GM18505 (cell line): ENCODE data around the gene SPATS2.
"Not testable (repeated sequence)": the region's sequence is repeated elsewhere in the genome, so short reads cannot be mapped to it uniquely, and the experiment has no call there.

Experiments
- ATAC-seq: cut with Tn5 transposase; IDR thresholded peaks from one replicate; pipeline ENCODE4 v1.9.1; 2021; ENCODE audit not compliant: unreplicated experiment
- POLR2A ChIP-seq: IDR thresholded peaks from 4 replicates; pipeline ENCODE4 v1.6.1; 2011; ENCODE audit warnings: borderline replicate concordance; ENCODE audit not compliant: insufficient read depth, insufficient read length; ENCODE audit errors: extremely low read depth

SPATS2 gene

DNA sequence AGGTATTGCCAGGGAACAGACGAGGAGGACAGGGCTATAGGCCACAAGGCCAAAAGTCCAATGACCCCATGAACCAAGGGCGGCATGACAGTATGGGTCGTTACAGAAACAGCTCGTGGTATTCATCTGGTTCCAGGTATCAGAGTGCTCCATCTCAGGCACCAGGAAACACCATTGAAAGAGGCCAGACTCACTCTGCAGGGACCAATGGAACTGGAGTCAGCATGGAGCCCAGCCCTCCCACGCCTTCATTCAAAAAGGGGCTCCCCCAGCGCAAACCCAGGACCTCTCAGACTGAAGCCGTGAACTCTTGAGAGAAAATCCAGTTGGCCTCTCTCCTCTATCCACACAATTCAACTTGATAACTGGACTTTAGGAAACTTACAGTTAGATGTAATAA, 158.7 kb downstream of the SPATS2 start:
- no peak for TF ChIP-seq POLR2A
- ATAC-seq: no peak

DNA sequence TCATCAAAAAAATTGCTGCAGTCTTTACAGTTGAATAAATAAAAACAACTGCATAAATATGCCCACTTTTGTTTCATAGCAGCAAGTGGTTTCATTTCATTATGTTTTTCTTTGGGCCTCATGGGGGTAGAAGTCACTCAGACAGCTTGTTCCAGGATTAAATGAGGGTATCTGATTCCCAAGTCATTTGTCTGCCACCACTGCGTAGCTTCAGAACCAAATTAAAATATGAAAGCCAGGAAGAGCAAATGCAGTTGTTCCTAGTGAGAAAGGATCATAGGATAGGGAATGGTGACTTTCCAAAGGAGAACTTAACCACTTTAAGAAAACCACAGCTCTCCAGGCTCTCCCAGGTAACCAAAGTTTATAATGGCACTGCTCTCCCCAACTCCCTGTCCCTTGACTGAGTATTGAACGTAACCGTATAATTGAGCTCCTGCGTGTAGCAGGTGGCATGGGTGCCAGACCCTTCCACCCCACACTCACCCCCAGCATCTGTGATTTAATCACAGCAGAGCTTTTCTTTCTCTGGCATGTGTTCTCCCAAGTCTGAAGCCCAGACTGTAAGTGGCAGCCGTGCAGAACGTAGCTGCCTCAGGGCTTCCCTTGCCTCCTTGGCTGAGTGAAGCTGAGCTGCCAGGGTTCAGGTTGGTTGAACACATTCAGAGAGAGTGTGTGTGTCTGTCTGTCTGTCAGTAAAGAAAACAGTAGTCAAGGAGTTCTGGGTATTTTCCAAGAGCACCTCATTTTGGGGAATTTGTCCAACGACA, 160.3 kb downstream of the SPATS2 start:
- no peak for TF ChIP-seq POLR2A
- no peak for ATAC-seq

DNA sequence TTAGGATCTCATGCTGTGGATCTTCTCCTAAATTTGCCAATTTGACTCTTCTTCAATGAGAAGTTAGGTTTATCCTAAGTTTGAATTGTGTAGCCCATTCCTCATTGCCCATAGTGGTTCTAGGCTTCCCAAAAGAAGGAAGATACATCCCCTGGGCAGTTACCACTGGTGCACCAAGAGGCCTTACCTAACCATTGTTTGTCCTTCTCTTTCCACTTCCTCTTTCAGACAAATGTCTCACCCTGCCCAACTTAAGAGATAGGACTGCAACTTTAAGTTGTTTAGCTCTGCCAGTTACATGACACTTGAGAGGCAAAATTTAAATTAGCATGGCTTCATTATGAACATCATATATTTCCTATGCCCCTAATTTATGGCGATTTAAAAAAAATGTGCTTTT, 162.2 kb downstream of the SPATS2 start:
- ATAC-seq: no peak
- TF ChIP-seq POLR2A: no peak

DNA sequence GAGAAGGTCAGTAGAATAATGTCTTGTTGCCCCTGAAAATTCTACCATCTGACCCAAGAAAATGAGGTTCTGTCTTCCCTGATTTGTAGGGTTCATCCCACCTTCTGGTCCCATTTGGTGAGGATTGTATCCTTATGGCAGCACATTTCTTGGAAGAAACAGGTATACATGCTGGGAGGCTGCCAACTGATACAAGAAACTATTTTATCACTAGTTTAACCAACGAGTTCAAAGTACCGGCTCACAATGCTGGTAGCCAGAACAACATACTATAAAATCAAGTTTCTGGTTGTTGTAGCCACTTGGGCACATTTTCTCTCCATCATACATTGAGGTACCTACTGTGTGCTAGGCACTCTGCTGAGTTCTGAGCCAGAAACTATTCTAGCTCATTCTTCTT, 164.5 kb downstream of the SPATS2 start:
- no peak for TF ChIP-seq POLR2A
- ATAC-seq: no peak

DNA sequence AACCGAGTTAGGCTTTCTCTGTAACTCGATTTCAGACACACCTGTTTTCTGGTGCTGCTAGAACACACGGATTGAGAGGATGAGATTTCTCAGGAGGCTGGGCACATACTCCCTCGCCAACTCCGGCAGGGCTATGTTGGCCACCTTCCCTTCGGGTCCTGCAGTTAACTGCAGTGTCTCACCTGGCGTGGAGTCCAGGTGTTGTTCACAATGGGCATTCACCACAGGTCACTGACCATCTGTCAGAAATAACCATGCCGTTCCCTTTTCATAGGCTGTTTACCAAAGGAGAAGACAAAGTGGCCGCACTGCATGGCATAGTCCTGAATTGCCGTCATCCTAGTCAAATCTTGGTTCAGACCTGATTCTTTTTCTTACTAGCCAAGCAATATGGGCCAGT, 166.1 kb downstream of the SPATS2 start:
- TF ChIP-seq POLR2A: no peak
- no peak for ATAC-seq

DNA sequence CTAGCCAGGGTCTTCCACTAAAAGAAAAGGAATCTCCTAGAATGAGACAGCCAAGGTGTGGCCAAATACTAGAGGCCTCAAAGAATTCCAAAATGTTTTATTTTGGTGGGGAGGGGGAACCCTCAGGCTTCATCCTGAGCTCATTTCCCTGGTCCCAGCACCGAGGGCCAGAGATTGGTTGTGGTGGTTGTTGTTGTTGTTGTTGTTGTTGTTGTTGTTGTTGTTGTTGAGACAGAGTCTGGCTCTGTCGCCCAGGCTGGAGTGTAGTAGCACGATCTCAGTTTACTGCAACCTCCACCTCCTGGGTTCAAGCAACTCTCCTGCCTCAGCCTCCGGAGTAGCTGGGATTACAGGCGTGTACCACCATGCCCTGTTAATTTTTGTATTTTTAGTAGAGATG, 166.9 kb downstream of the SPATS2 start:
- ATAC-seq: not testable (repeated sequence)

DNA sequence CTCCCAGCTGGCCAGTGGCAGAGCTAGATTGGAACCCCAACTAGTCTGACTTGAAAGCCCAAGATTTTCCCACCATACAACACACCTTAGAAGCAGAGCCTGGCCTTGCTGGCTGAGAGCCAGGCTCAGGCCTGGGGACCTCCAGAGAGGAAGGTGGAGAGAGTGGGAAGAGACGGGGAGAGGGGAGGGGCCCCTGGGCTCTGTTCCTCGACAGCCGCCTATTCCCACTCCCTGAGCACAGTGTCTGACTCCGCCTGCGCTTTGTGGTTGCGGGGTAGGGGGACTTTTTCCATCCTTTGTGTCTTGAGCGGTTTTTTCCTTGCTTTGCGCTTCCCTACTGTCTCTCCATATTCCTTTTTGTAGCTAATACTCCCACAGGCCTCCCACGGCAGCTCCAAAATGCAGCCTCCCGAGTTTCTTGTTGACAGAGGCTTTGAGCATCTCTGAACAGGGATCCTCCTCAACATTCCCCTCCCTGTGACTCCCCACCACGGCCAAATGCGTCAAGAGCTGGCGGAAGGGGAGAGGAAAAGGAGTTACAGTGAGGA, 167.5 kb downstream of the SPATS2 start:
- no peak for TF ChIP-seq POLR2A
- ATAC-seq: no peak

DNA sequence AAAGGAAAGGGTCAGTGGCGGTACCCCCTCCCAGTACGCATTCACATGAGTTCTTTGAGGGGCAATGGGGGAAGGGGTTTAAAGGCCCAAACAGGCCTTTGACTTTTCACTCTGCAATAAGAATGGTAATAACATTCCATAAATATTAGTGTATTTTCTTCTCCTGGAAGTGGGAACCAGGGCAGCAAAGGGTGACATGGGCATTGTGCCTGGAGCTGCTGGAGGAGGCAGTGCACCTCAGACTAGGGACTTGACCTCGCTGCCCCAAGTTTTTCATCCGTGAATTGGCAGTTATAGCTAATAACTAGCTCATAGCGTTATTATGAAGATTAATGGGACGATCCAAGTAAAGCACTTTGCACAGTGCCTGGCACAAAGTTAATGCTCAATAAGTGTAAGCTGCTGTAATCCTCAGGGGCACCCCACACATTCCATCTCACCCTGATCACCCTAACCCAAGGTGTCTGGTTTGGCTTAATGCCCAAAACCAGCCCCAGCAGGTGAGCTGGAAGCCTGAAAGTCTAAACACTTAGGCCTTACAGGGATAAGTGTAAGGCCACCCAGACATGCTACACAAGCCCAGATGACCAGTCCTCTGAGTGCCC, 168.8 kb downstream of the SPATS2 start:
- no peak for ATAC-seq
- TF ChIP-seq POLR2A: no peak

DNA sequence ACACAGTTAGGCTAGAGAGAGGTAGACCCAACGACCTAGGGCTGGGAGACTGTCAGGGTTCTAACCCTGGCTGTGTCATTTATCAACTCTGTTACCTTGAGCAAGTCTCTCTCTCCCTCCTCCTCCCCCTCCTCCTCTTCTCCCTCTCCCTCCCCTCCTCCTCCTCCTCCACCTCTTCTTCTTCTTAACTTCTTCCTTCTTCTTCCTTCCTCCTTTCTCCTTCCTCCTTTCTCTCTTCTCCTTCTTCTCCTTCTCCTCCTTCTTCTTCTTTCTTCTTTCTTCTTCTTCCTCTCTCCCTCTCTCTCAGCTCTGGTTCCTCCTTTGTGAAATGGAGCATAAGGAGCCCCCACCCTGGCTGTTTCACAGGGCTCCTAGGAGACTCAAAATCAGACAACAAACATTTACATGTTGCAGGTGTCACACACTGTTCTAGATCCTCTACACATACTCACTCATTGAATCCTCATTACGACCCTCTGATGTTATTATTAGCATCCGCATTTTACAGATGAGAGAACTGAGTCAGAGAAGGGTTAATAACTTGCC, 169.3 kb downstream of the SPATS2 start:
- no peak for ATAC-seq
- TF ChIP-seq POLR2A: no peak

DNA sequence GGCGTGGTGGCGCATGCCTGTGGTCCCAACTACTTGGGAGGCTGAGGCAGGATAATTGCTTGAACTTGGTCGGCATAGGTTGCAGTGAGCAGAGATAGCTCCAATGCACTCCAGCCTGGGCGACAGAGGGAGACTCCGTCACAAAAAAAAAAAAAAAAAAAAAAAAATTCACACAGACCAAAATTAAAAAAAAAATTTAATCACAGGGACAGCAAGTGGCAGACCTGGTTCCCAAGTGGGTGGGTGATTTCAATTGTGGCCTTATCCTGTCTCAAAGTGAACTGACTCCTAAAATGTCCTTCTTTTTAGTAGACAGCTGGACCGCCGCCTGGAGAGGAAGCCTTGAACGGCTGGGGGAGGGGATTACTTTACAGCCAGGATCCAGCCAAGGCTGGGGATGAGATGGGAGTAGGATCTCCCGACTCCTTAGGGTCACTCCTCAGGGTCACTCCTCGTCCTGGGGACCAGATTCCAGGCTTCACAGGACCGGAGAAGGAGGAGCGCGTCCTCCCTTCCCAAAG, 170.0 kb downstream of the SPATS2 start:
- no peak for ATAC-seq

DNA sequence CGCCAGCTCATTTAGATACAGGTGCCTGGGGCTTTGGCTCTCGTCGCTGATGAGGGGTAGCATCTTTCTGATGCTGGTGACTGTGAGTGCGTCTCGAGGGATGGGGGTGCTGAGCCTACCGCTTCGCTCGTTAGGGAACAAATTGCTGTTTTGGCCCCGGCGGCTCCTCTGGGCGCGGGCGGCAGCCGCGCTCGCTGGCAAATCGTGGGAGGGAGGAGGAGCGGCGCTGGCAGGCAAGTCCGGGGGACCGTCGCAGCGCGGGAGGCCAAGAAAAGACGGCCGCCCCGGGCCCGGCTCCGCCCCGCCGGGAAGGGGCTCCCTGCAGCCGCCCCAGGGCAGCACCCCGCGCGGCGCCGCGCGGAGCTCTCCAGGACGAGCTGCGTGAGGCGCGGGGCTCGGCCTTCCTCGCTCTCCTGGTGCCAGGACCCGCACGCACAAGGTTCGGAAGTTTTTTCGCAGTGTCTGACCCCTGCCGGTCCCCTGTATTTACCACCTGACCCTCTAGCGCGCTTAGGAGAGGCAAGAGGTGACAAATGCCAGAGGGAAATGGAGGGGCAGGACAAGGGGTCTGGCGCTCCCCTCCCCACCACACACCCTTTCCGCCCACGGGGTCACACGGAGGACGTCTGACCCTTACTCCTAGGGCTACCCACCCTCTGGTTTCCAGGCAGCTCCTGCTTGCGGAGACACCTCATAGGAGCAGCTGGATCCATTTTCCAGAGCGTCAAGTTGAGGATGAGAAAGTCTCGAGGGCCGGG, 170.7 kb downstream of the SPATS2 start:
- TF ChIP-seq POLR2A: no peak
- ATAC-seq: no peak

More for the DNA sequence above, 170.0 kb downstream of the SPATS2 start:
- no peak for TF ChIP-seq POLR2A

DNA sequence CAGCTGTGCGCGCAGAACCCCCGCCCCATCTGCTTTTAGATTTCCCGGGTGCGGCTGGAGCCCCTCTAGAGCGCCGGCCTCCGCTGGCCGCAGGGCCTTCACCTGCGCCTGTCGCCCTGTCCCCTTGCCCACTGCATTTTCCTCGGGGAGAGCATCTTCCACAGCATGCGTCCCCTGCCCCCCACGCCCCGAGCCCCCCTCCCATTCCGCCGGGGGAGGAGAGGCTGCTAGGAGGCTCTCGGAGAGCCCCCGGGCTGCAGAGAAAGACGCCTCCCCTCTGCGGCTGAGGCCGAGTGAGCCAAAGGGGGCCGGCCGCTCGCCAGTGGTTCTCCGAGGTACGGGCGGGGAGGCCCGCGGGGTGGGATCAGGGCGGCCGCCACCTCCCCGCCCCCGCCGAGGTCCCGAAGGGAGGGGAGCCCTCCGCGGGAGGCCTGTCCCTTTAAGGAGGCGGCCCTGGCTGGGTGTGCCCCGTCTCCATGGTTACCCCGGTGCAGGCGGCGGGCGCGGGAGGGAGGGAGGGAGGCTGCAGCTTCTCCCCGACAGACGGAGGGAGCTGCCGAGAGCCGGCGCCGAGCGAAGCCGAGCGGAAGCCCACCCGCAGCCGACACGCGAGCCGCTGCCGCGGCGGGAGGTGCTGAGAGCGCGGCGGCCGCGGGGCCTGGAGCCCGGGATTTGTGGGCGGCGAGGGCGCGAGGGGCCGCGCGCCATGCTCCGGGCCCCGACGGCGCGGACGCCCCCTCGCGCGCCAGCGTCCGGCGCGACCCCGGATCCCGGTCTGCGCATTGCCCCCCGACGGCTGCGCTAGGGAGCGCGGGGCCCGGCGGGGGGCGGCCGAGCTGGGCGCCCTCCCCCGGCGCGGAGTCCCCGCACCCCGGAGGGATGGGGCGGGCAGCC, 171.5 kb downstream of the SPATS2 start, which contains the start of gene KCNH3:
Gene KCNH3, plus strand, starts transcription at position 521 of the 894 bp plus-strand sequence. CDS start 387 bp downstream, outside the sequence.
- peak; percentile 58 for ATAC-seq
- no peak for TF ChIP-seq POLR2A
